HepG2 (cell line): ENCODE data around the gene DELE1. TPM values are rescaled to one million over a fixed set of nuclear protein-coding genes. Genes with fewer than 3 reads are reported as not detected.

ENCODE experiments used
- BORCS8-MEF2B ChIP-seq: sonication (generic); formaldehyde crosslinking; IDR thresholded peaks from 2 replicates; pipeline ENCODE4 v1.8.0; 2022; ENCODE audit warnings: mild to moderate bottlenecking, missing genetic modification reagents
- CEBPG ChIP-seq: IDR thresholded peaks from 2 replicates; pipeline ENCODE4 v1.6.1; 2016
- JARID2 ChIP-seq: sonication (generic); formaldehyde crosslinking; IDR thresholded peaks from 2 replicates; pipeline ENCODE4 v1.8.1; 2023; ENCODE audit warnings: missing genetic modification reagents, inconsistent platforms; ENCODE audit not compliant: insufficient replicate concordance
- KAT2B ChIP-seq: fragments of 150-350 bp; IDR thresholded peaks from 2 replicates; pipeline ENCODE4 v1.6.1; 2014; ENCODE audit warnings: low read depth, low read length, borderline replicate concordance
- MEF2D ChIP-seq: sonication (generic); formaldehyde crosslinking; IDR thresholded peaks from 2 replicates; pipeline ENCODE4 v1.5.1; 2020; ENCODE audit warnings: mild to moderate bottlenecking, missing genetic modification reagents
- POLR2G ChIP-seq: fragments of 200-400 bp; formaldehyde crosslinking; IDR thresholded peaks from 2 replicates; pipeline ENCODE4 v1.6.1; 2018; ENCODE audit warnings: mild to moderate bottlenecking, low read depth, low read length, moderate library complexity
- PRPF4 ChIP-seq: fragments of 200-400 bp; formaldehyde crosslinking; IDR thresholded peaks from 2 replicates; pipeline ENCODE4 v1.6.1; 2016; ENCODE audit warnings: low read length, low read depth; ENCODE audit not compliant: poor library complexity, severe bottlenecking
- SUZ12 ChIP-seq: fragments of 150-350 bp; IDR thresholded peaks from 2 replicates; pipeline ENCODE4 v1.6.1; 2014; ENCODE audit warnings: low read depth, low read length
- ZFP37 ChIP-seq: sonication (generic); formaldehyde crosslinking; IDR thresholded peaks from 2 replicates; pipeline ENCODE4 v1.4.0; 2020; ENCODE audit warnings: missing genetic modification reagents, borderline replicate concordance
- ZNF564 ChIP-seq: sonication (generic); formaldehyde crosslinking; IDR thresholded peaks from 2 replicates; pipeline ENCODE4 v1.8.1; 2023; ENCODE audit warnings: mild to moderate bottlenecking, missing genetic modification reagents
- ZNF777 ChIP-seq: sonication (generic); formaldehyde crosslinking; IDR thresholded peaks from 2 replicates; pipeline ENCODE4 v1.4.0; 2020; ENCODE audit warnings: missing genetic modification reagents
- ZNF850 ChIP-seq: sonication (generic); formaldehyde crosslinking; conservative IDR thresholded peaks from 2 replicates; pipeline ENCODE4 v1.9.0; 2021; ENCODE audit warnings: mild to moderate bottlenecking, missing genetic modification reagents
- ZNF879 ChIP-seq: sonication (generic); formaldehyde crosslinking; IDR thresholded peaks from 2 replicates; pipeline ENCODE4 v1.8.1; 2023; ENCODE audit warnings: missing genetic modification reagents
- polyA plus RNA-seq, 8 experiments: library from polyadenylated mRNA; depleted of rRNA in 3 of 8; stranded (reverse) in 7 of 8; unstranded in 1 of 8; fragments of >200 nt; fragmentation: Illumina TruSeq in 4 of 8; extraction: Trizol in 4 of 8; gene quantifications; 2 replicates each; pipeline versions ENCODE4 v1.2.1 to v1.2.3, GENCODE V29; 2011 to 2016; ENCODE audit warnings: low read depth in 4 of 8, missing spikeins in 1 of 8, mixed read lengths in 1 of 8; ENCODE audit not compliant: insufficient read depth in 1 of 8
- total RNA-seq, 5 experiments: library from RNA; depleted of rRNA; stranded (reverse); fragments of >200 nt; fragmentation: Illumina TruSeq; extraction: Trizol; gene quantifications; 2 replicates each; pipeline ENCODE4 v1.2.3, GENCODE V29; 2016; ENCODE audit warnings: low read depth in 1 of 5
- TF ChIP-seq, protein P1 (sequence below): sonication (generic); formaldehyde crosslinking; IDR thresholded peaks from 2 replicates; pipeline ENCODE4 v1.4.0; 2020; ENCODE audit warnings: missing genetic modification reagents, borderline replicate concordance
- TF ChIP-seq, protein P2 (sequence below): sonication (generic); formaldehyde crosslinking; IDR thresholded peaks from 2 replicates; pipeline ENCODE4 v1.5.0; 2020; ENCODE audit warnings: missing genetic modification reagents, mild to moderate bottlenecking, borderline replicate concordance
- TF ChIP-seq, protein P3 (sequence below): sonication (generic); formaldehyde crosslinking; IDR thresholded peaks from 2 replicates; pipeline ENCODE4 v1.8.1; 2023; ENCODE audit warnings: mild to moderate bottlenecking, missing genetic modification reagents, borderline replicate concordance
- TF ChIP-seq, protein P4 (sequence below): IDR thresholded peaks from 2 replicates; pipeline ENCODE4 v1.6.1; 2012; ENCODE audit warnings: inconsistent platforms
- TF ChIP-seq, protein P5 (sequence below): sonication (generic); formaldehyde crosslinking; conservative IDR thresholded peaks from 2 replicates; pipeline ENCODE4 v1.4.0; 2020; ENCODE audit warnings: missing genetic modification reagents
- TF ChIP-seq, protein P6 (sequence below): sonication (generic); formaldehyde crosslinking; IDR thresholded peaks from 2 replicates; pipeline ENCODE4 v1.8.1; 2023; ENCODE audit warnings: mild to moderate bottlenecking, moderate library complexity, missing genetic modification reagents
- TF ChIP-seq, protein P7 (sequence below): IDR thresholded peaks from 2 replicates; pipeline ENCODE4 v1.6.1; 2012; ENCODE audit warnings: low read length, improper control_type of control experiment

Gene DELE1
- total and polyA plus RNA-seq, 2 of the 13 experiments (the other 11 are each of a cell fraction or from before 2014, with no cell fraction given): 57.5 to 90.3 TPM

DNA sequence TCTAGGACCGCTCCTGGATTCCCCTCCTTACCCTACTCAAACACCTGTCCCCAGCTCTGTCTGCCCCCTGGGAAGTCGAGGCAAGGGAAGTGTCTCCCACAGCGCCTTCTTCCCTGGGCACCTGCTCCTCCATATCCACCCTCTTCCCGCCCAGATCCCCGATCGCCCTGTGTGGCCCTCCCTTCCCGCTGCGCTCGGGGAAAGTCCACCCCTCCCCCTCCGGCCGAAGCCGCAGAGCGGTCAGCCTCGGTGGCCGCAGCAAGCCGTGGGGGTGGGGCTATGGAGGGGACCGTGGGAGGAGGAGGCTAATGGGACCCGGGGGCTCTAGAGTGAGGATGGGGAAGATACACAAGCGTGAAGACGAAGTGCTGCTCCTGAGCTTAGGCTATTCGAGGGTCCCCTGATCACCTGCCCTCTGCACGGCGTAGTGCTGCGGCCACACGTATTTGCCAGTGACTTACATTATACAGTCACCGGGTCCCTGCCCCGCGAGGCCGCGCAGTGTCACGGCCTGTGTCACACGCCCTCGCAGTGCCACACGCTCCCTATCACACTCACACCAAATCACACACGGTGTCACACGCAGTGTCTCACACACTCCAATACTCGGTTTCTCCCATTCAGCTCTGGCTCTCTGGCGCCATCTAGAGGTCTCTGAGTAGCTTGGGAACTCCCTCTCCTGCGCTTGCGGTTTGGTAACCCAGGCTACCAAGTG, 44.8 kb upstream of the DELE1 start (continued):
- TF ChIP-seq, protein P1, sequence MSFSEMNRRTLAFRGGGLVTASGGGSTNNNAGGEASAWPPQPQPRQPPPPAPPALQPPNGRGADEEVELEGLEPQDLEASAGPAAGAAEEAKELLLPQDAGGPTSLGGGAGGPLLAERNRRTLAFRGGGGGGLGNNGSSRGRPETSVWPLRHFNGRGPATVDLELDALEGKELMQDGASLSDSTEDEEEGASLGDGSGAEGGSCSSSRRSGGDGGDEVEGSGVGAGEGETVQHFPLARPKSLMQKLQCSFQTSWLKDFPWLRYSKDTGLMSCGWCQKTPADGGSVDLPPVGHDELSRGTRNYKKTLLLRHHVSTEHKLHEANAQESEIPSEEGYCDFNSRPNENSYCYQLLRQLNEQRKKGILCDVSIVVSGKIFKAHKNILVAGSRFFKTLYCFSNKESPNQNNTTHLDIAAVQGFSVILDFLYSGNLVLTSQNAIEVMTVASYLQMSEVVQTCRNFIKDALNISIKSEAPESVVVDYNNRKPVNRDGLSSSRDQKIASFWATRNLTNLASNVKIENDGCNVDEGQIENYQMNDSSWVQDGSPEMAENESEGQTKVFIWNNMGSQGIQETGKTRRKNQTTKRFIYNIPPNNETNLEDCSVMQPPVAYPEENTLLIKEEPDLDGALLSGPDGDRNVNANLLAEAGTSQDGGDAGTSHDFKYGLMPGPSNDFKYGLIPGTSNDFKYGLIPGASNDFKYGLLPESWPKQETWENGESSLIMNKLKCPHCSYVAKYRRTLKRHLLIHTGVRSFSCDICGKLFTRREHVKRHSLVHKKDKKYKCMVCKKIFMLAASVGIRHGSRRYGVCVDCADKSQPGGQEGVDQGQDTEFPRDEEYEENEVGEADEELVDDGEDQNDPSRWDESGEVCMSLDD (CRISPR knock-in tag): no peak
- no peak for TF ChIP-seq ZNF564 (CRISPR knock-in tag)
- no peak for TF ChIP-seq ZNF879 (CRISPR knock-in tag)
- TF ChIP-seq SUZ12: no peak
- no peak for TF ChIP-seq ZNF850 (CRISPR knock-in tag)
- TF ChIP-seq, protein P2, sequence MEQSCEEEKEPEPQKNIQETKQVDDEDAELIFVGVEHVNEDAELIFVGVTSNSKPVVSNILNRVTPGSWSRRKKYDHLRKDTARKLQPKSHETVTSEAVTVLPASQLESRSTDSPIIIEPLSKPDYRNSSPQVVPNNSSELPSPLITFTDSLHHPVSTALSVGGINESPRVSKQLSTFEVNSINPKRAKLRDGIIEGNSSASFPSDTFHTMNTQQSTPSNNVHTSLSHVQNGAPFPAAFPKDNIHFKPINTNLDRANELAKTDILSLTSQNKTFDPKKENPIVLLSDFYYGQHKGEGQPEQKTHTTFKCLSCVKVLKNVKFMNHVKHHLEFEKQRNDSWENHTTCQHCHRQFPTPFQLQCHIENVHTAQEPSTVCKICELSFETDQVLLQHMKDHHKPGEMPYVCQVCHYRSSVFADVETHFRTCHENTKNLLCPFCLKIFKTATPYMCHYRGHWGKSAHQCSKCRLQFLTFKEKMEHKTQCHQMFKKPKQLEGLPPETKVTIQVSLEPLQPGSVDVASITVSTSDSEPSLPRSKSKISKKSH: no peak
- TF ChIP-seq JARID2 (CRISPR knock-in tag): no peak
- TF ChIP-seq, protein P3, sequence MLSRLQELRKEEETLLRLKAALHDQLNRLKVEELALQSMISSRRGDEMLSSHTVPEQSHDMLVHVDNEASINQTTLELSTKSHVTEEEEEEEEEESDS (CRISPR knock-in tag): no peak
- TF ChIP-seq POLR2G: no peak
- peak; percentile 57 for TF ChIP-seq PRPF4
- no peak for TF ChIP-seq BORCS8-MEF2B
- no peak for TF ChIP-seq KAT2B
- TF ChIP-seq ZNF777 (CRISPR knock-in tag): no peak
- TF ChIP-seq, protein P4, sequence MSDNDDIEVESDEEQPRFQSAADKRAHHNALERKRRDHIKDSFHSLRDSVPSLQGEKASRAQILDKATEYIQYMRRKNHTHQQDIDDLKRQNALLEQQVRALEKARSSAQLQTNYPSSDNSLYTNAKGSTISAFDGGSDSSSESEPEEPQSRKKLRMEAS: peak; percentile 32; the same call in 1 of the 2 replicates
- TF ChIP-seq MEF2D (CRISPR knock-in tag): no peak
- TF ChIP-seq, protein P5, sequence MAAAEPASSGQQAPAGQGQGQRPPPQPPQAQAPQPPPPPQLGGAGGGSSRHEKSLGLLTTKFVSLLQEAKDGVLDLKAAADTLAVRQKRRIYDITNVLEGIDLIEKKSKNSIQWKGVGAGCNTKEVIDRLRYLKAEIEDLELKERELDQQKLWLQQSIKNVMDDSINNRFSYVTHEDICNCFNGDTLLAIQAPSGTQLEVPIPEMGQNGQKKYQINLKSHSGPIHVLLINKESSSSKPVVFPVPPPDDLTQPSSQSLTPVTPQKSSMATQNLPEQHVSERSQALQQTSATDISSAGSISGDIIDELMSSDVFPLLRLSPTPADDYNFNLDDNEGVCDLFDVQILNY (CRISPR knock-in tag): no peak
- no peak for TF ChIP-seq ZFP37 (CRISPR knock-in tag)
- TF ChIP-seq CEBPG (CRISPR knock-in tag): no peak
- TF ChIP-seq, protein P6, sequence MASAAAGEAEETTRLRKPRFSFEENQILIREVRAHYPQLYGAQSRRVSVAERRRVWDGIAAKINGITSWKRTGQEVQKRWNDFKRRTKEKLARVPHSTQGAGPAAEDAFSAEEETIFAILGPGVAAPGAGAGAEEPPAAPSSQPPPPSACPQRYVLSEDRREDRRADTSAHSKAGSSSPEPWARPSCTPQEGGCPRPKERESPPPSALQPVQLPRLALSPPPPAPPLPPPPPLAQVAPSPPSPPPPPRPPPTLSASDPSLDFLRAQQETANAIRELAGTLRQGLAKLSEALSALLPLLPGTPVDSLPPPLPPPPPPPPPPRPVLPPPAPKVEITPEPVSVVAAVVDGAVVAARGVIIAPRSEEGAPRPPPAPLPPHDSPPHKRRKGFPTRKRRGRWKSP: peak; percentile 75; the same call in 1 of the 2 replicates
- TF ChIP-seq, protein P7, sequence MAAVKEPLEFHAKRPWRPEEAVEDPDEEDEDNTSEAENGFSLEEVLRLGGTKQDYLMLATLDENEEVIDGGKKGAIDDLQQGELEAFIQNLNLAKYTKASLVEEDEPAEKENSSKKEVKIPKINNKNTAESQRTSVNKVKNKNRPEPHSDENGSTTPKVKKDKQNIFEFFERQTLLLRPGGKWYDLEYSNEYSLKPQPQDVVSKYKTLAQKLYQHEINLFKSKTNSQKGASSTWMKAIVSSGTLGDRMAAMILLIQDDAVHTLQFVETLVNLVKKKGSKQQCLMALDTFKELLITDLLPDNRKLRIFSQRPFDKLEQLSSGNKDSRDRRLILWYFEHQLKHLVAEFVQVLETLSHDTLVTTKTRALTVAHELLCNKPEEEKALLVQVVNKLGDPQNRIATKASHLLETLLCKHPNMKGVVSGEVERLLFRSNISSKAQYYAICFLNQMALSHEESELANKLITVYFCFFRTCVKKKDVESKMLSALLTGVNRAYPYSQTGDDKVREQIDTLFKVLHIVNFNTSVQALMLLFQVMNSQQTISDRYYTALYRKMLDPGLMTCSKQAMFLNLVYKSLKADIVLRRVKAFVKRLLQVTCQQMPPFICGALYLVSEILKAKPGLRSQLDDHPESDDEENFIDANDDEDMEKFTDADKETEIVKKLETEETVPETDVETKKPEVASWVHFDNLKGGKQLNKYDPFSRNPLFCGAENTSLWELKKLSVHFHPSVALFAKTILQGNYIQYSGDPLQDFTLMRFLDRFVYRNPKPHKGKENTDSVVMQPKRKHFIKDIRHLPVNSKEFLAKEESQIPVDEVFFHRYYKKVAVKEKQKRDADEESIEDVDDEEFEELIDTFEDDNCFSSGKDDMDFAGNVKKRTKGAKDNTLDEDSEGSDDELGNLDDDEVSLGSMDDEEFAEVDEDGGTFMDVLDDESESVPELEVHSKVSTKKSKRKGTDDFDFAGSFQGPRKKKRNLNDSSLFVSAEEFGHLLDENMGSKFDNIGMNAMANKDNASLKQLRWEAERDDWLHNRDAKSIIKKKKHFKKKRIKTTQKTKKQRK: no peak
